Placental epithelial cell (primary cell): ENCODE measurements around the gene SFXN5. TPM values are rescaled to one million over a fixed set of nuclear protein-coding genes. Genes with fewer than 3 reads are reported as not detected.

ENCODE experiments used
- total RNA-seq: library from RNA; depleted of rRNA; stranded (reverse); fragments of >200 nt; gene quantifications from 2 replicates; pipeline ENCODE4 v1.2.3, GENCODE V29; 2012

SFXN5 gene
- total RNA-seq: 6.2 and 9.0 TPM in 2 replicates

GRCh38 chr2:73071360-73072128 is at the start of gene SFXN5:
Gene SFXN5 (minus strand): TSS chr2:73071712. CDS start chr2:73071705, 7 bp downstream.

GRCh38 chr2:73112913-73113854 is 41.7 kb upstream of the SFXN5 start, which contains the start of gene RAB11FIP5:
Gene RAB11FIP5 (minus strand): TSS chr2:73112948. CDS start chr2:73112777, 171 bp downstream.

GRCh38 chr2:72917138-72917876 is 154.2 kb downstream of the SFXN5 start, which contains the start of gene EMX1:
Gene EMX1 (plus strand): TSS chr2:72917519. CDS start chr2:72917853, 334 bp downstream.

Other genes starting within 250 kb of the SFXN5 start
- 31.0 and 48.2 TPM in 2 replicates for gene EXOC6B, start 245.7 kb downstream of the SFXN5 start, total RNA-seq
- gene SPR, start 184.3 kb downstream of the SFXN5 start, total RNA-seq: 21.2 and 22.4 TPM in 2 replicates
- 0.39 and 0.43 TPM in 2 replicates for gene EMX1, start 154.2 kb downstream of the SFXN5 start, total RNA-seq
- 63.2 and 99.7 TPM in 2 replicates for gene RAB11FIP5, start 41.2 kb upstream of the SFXN5 start, total RNA-seq
- not detected in 2 replicates for gene NOTO, start 130.9 kb upstream of the SFXN5 start, total RNA-seq
- gene SMYD5, start 142.5 kb upstream of the SFXN5 start, total RNA-seq: 17.7 and 18.3 TPM in 2 replicates
- gene PRADC1, start 161.5 kb upstream of the SFXN5 start, total RNA-seq: 9.8 and 20.3 TPM in 2 replicates
- gene CCT7, start 162.6 kb upstream of the SFXN5 start, total RNA-seq: 156 and 251 TPM in 2 replicates
- gene FBXO41, start 212.8 kb upstream of the SFXN5 start, total RNA-seq: 7.5 and 11.1 TPM in 2 replicates
- not detected in 2 replicates for gene EGR4, start 221.8 kb upstream of the SFXN5 start, total RNA-seq